ENCODE data around the gene PRKN. TPM values are rescaled to one million over a fixed set of nuclear protein-coding genes. Genes with fewer than 3 reads are reported as not detected.

PRKN gene
- total RNA-seq, 2 donors from 2014 or later, result 6.7 to 8.2 TPM

DNA sequence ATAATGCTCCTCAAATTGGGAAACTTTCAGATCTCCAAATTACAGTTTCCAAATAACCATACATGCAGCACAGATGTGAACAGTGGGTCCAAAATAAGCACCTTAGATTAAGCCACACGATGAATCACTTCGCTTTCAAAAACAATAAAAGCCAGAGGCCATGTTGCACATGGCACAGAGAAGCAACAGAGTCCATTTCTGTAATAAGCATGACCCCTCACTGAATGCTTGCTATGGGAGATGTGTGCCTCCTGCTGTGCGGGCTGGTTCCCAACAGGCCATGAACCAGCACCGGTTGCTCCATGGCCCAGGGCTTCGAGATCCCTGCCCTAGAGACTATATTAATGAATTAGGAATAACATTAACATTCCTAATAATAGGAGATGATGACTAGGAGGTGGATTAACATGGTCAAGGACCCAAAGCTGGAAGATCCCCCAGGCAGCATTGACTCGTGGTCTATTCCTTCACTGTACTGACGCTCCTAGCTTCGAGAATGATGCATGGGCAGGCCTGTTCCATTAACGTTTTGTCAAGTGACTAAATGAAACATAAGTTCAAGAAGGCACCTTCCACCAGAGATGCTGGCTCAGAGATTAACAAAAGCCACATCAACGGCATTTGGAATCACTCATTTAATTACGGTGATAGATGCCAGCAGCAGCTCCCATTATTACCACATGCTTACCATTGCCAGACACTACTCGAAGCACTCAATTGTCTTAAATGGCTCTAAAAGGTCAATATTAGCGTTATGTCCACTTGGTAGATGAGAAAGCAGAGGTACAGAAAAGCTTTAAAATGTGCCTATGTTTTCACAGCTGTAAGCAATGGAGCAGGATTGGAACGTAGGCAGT lies 983.1 kb downstream of the PRKN start:
- DNase-seq (no peak), ATAC-seq (no peak)
- H3K27ac ChIP-seq, result no peak overlapping the region
- H3K27me3 ChIP-seq, result no peaks in the 10 kb centered on the region
- no peak for TF ChIP-seq POLR2A (IDR thresholded peaks at IDR 0.05)
- H3K4me1 ChIP-seq, result no peaks in the 10 kb centered on the region
- H3K36me3 ChIP-seq (replicated peaks in 1 of 2; ENCODE audit: insufficient read depth in 1 of 2, low read depth in 2 of 2), result no peaks in the 10 kb centered on the region
- intact Hi-C loops (cut with DNase I), result no loop called here
- no peak overlapping the region for H3K4me3 ChIP-seq
- no peaks in the 10 kb centered on the region for H3K9me3 ChIP-seq
- 82 to 87% methylated on average over 14 of the region's 14 CpGs for WGBS, 2 donors

DNA sequence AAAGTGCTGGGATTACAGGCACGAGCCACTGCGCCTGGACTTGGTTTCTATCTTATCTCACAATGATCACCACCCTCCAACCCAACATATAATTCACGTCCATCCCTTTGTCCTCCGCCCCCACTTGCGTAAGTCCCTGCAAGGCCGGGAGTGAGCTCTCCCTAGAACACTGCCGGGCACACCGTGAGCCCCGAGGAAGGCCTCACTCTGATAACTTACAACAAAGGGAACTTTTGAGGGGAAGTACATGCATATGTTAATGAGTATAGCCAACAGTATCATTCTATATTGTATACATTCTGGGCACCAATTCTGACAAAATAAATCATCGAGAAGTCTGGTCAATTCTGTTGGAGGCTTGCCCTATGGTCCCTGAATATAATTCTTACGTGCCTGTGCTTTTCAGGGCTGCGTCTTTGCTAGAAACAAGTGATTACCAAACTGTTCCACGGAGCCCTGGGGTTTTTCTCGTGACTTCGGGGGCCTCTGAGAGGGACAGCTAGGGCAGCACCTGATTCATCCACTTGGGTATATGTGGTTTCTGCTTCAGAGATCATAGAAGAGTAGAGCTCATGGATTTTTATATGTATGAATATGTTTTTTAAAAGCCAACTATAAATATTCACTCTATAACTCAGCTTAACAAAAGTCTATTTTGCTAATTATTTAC lies 983.9 kb downstream of the PRKN start:
- H3K4me1 ChIP-seq, result no peaks in the 10 kb centered on the region
- no peak for DNase-seq
- no peak overlapping the region for H3K4me3 ChIP-seq
- ATAC-seq, result no peak
- H3K36me3 ChIP-seq (replicated peaks in 1 of 2; ENCODE audit: insufficient read depth in 1 of 2, low read depth in 2 of 2), result no peaks in the 10 kb centered on the region
- WGBS, 2 donors, result 86 to 87% methylated on average over 15 of the region's 15 CpGs
- intact Hi-C loops (cut with DNase I), result no loop called here
- no peaks in the 10 kb centered on the region for H3K27me3 ChIP-seq
- TF ChIP-seq POLR2A (IDR thresholded peaks at IDR 0.05), result no peak
- TF ChIP-seq, protein P1, sequence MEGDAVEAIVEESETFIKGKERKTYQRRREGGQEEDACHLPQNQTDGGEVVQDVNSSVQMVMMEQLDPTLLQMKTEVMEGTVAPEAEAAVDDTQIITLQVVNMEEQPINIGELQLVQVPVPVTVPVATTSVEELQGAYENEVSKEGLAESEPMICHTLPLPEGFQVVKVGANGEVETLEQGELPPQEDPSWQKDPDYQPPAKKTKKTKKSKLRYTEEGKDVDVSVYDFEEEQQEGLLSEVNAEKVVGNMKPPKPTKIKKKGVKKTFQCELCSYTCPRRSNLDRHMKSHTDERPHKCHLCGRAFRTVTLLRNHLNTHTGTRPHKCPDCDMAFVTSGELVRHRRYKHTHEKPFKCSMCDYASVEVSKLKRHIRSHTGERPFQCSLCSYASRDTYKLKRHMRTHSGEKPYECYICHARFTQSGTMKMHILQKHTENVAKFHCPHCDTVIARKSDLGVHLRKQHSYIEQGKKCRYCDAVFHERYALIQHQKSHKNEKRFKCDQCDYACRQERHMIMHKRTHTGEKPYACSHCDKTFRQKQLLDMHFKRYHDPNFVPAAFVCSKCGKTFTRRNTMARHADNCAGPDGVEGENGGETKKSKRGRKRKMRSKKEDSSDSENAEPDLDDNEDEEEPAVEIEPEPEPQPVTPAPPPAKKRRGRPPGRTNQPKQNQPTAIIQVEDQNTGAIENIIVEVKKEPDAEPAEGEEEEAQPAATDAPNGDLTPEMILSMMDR (IDR thresholded peaks at IDR 0.05), result no peak
- no peak overlapping the region for H3K27ac ChIP-seq
- no peaks in the 10 kb centered on the region for H3K9me3 ChIP-seq

DNA sequence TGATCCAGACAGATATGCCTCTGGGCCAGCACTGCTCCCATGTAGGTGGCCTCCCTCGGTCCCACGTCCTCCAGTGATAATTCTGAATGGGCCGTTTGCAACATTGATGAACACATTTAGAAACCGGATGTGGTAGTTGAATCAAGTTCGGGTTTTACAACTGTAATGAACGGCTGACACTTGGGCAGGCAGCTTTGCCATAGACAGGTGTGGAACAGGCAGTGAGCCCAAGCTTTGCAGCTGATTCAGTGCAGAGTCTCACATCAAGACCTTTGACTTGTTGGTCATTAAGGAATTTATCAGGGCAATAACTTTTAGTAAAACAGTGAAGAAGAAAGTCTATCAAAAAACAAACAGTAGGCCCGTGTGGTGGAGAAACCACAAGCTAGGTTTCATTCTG lies 987.1 kb downstream of the PRKN start:
- H3K4me3 ChIP-seq, result no peak overlapping the region
- no peaks in the 10 kb centered on the region for H3K27me3 ChIP-seq
- DNase-seq (no peak), ATAC-seq (no peak)
- WGBS, 2 donors, result 66 to 77% methylated on average over 7 of the region's 7 CpGs
- TF ChIP-seq, protein P1 (IDR thresholded peaks at IDR 0.05), result no peak
- TF ChIP-seq POLR2A (IDR thresholded peaks at IDR 0.05), result no peak
- no peaks in the 10 kb centered on the region for H3K9me3 ChIP-seq
- intact Hi-C loops (cut with DNase I), result no loop called here
- no peaks in the 10 kb centered on the region for H3K36me3 ChIP-seq (replicated peaks in 1 of 2; ENCODE audit: insufficient read depth in 1 of 2, low read depth in 2 of 2)
- no peak overlapping the region for H3K27ac ChIP-seq
- H3K4me1 ChIP-seq, result no peaks in the 10 kb centered on the region

DNA sequence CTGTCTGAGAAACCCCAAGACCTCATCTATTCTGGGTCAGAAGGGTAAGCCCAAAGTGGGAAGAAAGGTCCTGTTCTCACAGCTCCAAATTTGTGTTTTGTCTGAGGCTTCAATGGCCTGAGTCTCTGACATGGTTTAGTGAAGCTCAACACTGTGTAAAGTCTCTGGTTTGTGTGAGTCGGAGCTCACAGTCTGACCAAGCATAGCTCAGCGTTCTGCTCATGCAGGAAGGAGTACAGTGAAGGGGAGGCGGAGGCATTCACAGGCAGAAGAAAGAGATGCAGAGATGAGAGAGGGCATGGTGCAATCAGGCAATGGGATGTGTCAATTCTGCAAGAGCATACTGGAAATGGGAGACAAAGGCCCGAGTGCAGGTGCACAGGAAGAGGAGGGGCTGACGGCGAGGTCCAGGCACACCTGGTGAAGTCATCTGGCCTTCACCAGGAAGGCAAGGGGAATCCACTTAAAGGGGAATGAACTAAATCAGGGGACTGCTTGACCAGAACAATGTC lies 990.7 kb downstream of the PRKN start:
- TF ChIP-seq, protein P1 (IDR thresholded peaks at IDR 0.05), result no peak
- no peak for TF ChIP-seq POLR2A (IDR thresholded peaks at IDR 0.05)
- Histone ChIP-seq H3K27ac (no peak overlapping the region), H3K4me1 (no peaks in the 10 kb centered on the region), H3K36me3 (replicated peaks in 1 of 2; ENCODE audit: insufficient read depth in 1 of 2, low read depth in 2 of 2) (no peaks in the 10 kb centered on the region), H3K27me3 (no peaks in the 10 kb centered on the region), H3K9me3 (no peaks in the 10 kb centered on the region), H3K4me3 (no peak overlapping the region)
- 59 to 82% methylated on average over 6 of the region's 6 CpGs for whole genome bisulfite sequencing, 2 donors
- ATAC-seq (no peak), DNase-seq (no peak)
- intact Hi-C loops (cut with DNase I), result no loop called here

DNA sequence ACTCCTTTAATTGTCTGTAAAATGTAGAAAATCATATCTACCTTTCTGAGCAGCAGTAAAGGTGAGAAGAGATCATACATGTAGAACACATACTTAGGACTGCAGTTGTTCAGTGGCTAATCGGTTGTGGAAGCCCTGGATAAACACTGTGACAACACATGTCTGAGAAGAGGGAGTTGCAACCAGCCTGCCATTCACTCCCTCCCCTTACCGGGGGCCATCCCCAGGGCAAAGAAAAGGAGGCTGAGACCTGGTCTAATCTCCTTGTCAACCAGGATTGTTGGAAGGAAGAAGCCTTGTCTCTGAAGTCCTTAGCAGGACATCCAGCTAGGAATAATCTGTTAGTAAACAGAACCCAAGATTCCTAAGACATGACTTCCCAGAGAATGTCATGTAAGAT lies 991.2 kb downstream of the PRKN start:
- WGBS, 2 donors, result 67 to 70% methylated on average over 2 of the region's 2 CpGs
- Histone ChIP-seq H3K27me3 (no peaks in the 10 kb centered on the region), H3K9me3 (no peaks in the 10 kb centered on the region), H3K36me3 (replicated peaks in 1 of 2; ENCODE audit: insufficient read depth in 1 of 2, low read depth in 2 of 2) (no peaks in the 10 kb centered on the region), H3K4me3 (no peak overlapping the region), H3K27ac (no peak overlapping the region), H3K4me1 (no peaks in the 10 kb centered on the region)
- TF ChIP-seq, protein P1 (IDR thresholded peaks at IDR 0.05), result no peak
- TF ChIP-seq POLR2A (IDR thresholded peaks at IDR 0.05), result no peak
- ATAC-seq, result no peak
- intact Hi-C loops (cut with DNase I), result no loop called here
- no peak for DNase-seq
